Fibroblast of skin of right biceps (primary cell): ENCODE results near the gene TJP1.
"Not testable (repeated sequence)": the region's sequence is repeated elsewhere in the genome, so short reads cannot be mapped to it uniquely, and the experiment has no call there.

Experiments
- DNase-seq: peaks from one replicate; pipeline ENCODE4 v3.0.0-alpha.2; 2013

The TJP1 gene

GRCh38 chr15:29749365-29750086 is 72.7 kb downstream of the TJP1 start:
- no peak for DNase-seq

GRCh38 chr15:29747837-29748417 is 74.3 kb downstream of the TJP1 start:
- DNase-seq = peak; percentile 30

- DNase-seq = no peak
Measured at GRCh38 chr15:29743475-29743874, 78.8 kb downstream of the TJP1 start.

- peak; percentile 8 for DNase-seq
Measured at GRCh38 chr15:29740692-29741311, 81.5 kb downstream of the TJP1 start.

- DNase-seq = peak; percentile 55
Measured at GRCh38 chr15:29736744-29737020, 85.6 kb downstream of the TJP1 start.

GRCh38 chr15:29736012-29736743 is 86.1 kb downstream of the TJP1 start:
- no peak for DNase-seq

GRCh38 chr15:29734917-29735572 is 87.2 kb downstream of the TJP1 start:
- DNase-seq = peak; percentile 40

- DNase-seq = no peak
Measured at GRCh38 chr15:29731865-29732264, 90.4 kb downstream of the TJP1 start.

GRCh38 chr15:29730471-29730870 is 91.8 kb downstream of the TJP1 start:
- not testable (repeated sequence) for DNase-seq

- no peak for DNase-seq
Measured at GRCh38 chr15:29728418-29728817, 93.8 kb downstream of the TJP1 start.

- DNase-seq = no peak
Measured at GRCh38 chr15:29727871-29728270, 94.4 kb downstream of the TJP1 start.

- DNase-seq = no peak
Measured at GRCh38 chr15:29726553-29726952, 95.7 kb downstream of the TJP1 start.

- no peak for DNase-seq
Measured at GRCh38 chr15:29724026-29724425, 98.2 kb downstream of the TJP1 start.

- DNase-seq = no peak
Measured at GRCh38 chr15:29713784-29714183, 108.5 kb downstream of the TJP1 start.

- no peak for DNase-seq
Measured at GRCh38 chr15:29712149-29712885, 110.0 kb downstream of the TJP1 start.

- DNase-seq = peak; percentile 12
Measured at GRCh38 chr15:29711531-29711930, 110.7 kb downstream of the TJP1 start.

GRCh38 chr15:29708519-29708918 is 113.7 kb downstream of the TJP1 start:
- DNase-seq = no peak

- no peak for DNase-seq
Measured at GRCh38 chr15:29704950-29705597, 117.2 kb downstream of the TJP1 start.

GRCh38 chr15:29701151-29701550 is 121.1 kb downstream of the TJP1 start:
- DNase-seq = no peak

- no peak for DNase-seq
Measured at GRCh38 chr15:29700296-29700695, 122.0 kb downstream of the TJP1 start.

- DNase-seq = no peak
Measured at GRCh38 chr15:29699791-29700190, 122.5 kb downstream of the TJP1 start.
